Right lobe of liver (tissue), 4 donors: ENCODE results near the gene GRXCR2.

Source experiments
- CTCF ChIP-seq, 4 donors: fragments of 200-600 bp in 3 of 4; fragments of 450-650 bp in 1 of 4; IDR thresholded peaks; one replicate each; pipeline versions ENCODE4 v1.5.1 to v1.8.0; 2016 to 2022; ENCODE audit warnings: antibody characterized with exemption in 4 of 4, mild to moderate bottlenecking in 2 of 4
- POLR2A ChIP-seq: fragments of 450-650 bp; IDR thresholded peaks from one replicate; pipeline ENCODE4 v1.6.1; 2017; ENCODE audit warnings: antibody characterized with exemption, mild to moderate bottlenecking
- donor health status: DM: no; HTN: no; CAD: no.
- donor health status: DM: no; HTN: no; CAD: no.
- donor health status: DM: no; HTN: yes; CAD: no.

GRCh38 chr5:145867806-145868205 is 5.0 kb downstream of the GRXCR2 start:
- TF ChIP-seq CTCF (IDR thresholded peaks at IDR 0.05) (no peak), POLR2A (no peak)
